HG02973 (cell line): Measurements from ENCODE around the gene VEGFB.

Source experiments
- ATAC-seq: cut with Tn5 transposase; IDR thresholded peaks from one replicate; pipeline ENCODE4 v1.9.1; 2021; ENCODE audit warnings: moderate library complexity; ENCODE audit not compliant: unreplicated experiment

VEGFB gene

DNA sequence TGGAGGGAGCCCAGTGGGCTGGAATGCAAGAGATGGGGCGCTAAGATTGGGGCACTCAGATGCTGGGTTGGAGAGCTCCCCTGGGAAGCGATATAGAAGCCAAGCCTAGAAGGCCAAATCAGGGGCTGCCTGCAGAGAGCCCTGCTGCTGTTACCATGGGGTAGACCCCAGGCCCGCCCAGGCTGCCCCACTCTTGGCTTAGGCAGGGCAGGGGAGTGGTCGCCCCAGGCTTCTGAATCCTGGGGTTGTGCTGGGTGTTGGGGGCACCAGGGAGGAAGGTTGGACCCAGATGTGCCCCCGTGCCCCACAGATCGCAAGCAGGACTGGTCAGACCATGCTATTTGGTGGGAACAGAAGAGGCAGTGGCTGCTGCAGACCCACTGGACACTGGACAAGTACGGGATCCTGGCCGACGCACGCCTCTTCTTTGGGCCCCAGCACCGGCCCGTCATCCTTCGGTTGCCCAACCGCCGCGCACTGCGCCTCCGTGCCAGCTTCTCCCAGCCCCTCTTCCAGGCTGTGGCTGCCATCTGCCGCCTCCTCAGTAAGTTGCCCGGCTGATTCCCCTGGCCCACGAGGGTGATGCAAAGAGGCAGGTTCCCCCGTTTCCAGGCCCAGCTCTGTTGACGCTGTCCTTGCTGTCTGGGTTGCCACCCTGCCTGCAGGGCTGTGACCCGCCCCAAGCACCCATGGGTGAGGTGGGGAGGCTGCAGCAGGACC, 23.9 kb upstream of the VEGFB start:
- no peak for ATAC-seq

DNA sequence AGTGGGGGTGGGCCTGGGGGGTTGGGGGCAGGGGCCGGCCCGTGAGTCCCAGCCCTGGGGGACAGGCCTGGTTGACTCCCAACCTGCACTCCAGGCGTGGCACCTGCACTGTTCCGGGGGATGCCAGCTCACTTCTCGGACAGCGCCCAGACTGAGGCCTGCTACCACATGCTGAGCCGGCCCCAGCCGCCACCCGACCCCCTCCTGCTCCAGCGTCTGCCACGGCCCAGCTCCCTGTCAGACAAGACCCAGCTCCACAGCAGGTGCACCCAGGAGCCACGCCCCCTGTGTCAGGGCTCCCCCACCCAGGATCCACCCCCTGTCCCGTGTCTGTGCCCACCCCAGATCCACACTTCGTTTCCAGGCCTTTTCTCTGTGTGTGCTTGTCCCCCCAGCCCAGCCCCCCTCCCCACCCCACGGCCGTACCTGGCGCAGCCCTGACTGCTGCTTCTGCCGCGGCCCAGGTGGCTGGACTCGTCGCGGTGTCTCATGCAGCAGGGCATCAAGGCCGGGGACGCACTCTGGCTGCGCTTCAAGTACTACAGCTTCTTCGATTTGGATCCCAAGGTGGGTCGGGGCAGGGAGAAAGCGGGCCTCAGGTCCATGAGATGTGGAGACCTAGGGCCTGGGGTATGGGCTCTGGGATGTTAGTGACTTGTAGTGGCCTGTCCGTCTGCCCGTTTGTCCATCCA, 23.1 kb upstream of the VEGFB start:
- no peak for ATAC-seq

- no peak for ATAC-seq
Measured at GRCh38 chr11:64216879-64217278, 17.5 kb upstream of the VEGFB start.

GRCh38 chr11:64218628-64219353, 15.6 kb upstream of the VEGFB start:
- no peak for ATAC-seq

- ATAC-seq = no peak
Measured at GRCh38 chr11:64219354-64219684, 15.1 kb upstream of the VEGFB start.

GRCh38 chr11:64219755-64220154, 14.6 kb upstream of the VEGFB start:
- ATAC-seq = no peak

- no peak for ATAC-seq
Measured at GRCh38 chr11:64220271-64220670, 14.1 kb upstream of the VEGFB start.

DNA sequence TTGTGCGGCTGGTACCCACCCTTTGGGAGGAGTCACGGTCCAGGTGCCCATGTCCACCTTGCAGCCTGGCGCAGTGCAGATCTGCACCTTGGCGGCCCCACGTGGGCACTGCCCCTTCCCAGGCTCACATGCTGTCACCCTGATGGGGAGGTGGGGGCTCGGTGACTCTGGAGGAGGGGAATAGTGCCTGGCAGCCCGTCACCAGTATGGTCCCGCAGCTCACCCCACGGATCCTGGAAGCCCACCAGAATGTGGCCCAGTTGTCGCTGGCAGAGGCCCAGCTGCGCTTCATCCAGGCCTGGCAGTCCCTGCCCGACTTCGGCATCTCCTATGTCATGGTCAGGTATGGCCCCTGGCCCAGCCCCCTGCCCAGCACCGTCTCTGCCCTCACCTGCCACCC, 13.6 kb upstream of the VEGFB start:
- no peak for ATAC-seq

GRCh38 chr11:64222651-64223000, 11.8 kb upstream of the VEGFB start:
- ATAC-seq = no peak

GRCh38 chr11:64223001-64223651, 11.3 kb upstream of the VEGFB start:
- ATAC-seq = no peak

- ATAC-seq = no peak
Measured at GRCh38 chr11:64224151-64224890, 10.1 kb upstream of the VEGFB start.

- ATAC-seq = no peak
Measured at GRCh38 chr11:64224891-64225607, 9.3 kb upstream of the VEGFB start.

DNA sequence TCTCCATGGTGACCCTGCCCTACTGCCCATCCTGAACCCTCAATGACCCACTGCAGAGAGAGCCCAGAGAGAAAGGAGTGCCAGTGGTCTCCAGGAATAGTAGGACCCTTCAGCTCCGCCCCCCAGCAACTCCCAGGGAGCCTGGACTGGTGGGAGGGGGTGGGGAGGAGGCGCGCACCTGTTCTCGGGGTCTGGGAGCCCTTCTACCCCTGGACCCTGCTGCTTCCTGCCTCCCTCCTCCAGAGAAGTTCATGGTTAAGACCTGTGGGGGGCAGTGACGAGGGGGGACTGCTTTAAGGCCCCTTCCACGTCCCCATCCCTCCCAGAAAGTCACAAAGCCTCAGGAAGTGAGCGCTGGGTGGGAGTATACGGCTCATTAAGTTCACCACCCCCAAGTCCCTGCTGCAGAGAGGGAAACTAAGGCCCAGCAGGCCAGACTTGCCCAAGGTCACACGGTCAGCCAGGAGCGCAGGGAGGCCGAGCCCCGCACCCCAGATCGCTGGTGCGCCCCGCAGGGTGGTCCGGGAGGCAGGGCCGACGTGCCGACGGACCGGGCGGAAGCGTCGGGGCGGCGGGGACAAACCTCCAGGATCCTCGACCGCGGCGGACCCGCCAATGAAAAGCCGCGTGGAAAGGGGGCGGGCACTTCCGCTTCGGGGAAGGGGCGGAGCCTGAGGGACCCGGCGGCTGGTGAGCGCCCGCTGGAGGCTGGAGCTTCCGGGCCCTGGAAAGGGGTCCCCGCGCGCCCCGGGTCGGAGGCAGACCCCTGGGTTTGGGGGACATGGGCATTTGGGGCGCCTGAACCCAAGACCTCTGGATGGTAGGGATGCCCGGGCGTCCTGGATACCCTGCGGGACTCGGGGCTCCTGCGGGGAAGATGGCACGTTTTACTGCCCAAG, 8.5 kb upstream of the VEGFB start, which contains the start of the genes NUDT22 and TRPT1:
Gene NUDT22, plus strand, starts transcription at position 667 of the 899 bp plus-strand sequence. CDS start 379 bp downstream, outside the sequence.
Gene TRPT1, minus strand, starts transcription at position 579 of the 899 bp plus-strand sequence. Its CDS starts 326 bp downstream, at position 253.
- ATAC-seq = peak; percentile 33

DNA sequence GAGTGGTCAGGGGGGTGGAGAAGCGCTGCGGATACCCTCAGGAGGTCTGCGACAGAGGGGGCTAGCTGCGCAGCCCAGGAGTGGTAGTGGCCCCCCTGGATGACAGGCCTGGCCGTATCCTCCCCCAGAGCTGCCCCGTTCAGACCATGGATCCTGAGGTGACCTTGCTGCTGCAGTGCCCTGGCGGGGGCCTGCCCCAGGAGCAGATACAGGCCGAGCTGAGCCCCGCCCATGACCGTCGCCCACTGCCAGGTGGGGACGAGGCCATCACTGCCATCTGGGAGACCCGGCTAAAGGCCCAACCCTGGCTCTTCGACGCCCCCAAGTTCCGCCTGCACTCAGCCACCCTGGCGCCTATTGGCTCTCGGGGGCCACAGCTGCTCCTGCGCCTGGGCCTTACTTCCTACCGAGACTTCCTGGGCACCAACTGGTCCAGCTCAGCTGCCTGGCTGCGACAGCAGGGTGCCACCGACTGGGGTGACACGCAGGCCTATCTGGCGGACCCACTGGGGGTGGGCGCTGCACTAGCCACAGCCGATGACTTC, 7.8 kb upstream of the VEGFB start:
- no peak for ATAC-seq

GRCh38 chr11:64227405-64227956, 6.9 kb upstream of the VEGFB start:
- no peak for ATAC-seq

- ATAC-seq = no peak
Measured at GRCh38 chr11:64229090-64229743, 5.2 kb upstream of the VEGFB start.

DNA sequence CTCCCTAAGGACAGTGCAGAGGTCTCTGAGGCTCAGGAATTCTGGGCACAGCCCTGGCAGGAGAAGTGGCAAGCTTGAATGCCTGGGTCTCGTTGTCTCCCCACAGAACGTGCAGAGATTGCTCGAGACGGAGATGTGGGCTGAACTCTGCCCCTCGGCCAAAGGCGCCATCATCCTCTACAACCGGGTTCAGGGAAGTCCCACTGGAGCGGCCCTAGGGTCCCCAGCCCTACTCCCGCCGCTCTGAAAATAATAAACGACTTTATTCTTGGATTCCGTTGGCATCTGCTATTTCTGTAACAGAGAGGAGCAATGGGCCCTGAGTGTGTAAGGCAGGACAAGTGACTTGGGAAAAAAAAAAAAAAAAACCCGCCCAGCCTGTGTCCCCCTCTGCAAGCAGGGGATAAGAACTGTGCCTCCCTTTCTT, 4.6 kb upstream of the VEGFB start:
- ATAC-seq = no peak
